Activated T-cell treated with anti-CD3 and anti-CD28 coated beads, Interleukin-2, amount 50 U/mL, for 24 hours (primary cell): Measurements from ENCODE around the gene MYO10.
A peak's percentile ranks its signal among the peaks of the same experiment; 100 is the strongest.
"Not testable (repeated sequence)": the region's sequence is repeated elsewhere in the genome, so short reads cannot be mapped to it uniquely, and the experiment has no call there.

ENCODE experiments used
- DNase-seq: peaks from one replicate; pipeline ENCODE4 v3.0.0-alpha.2; 2020
- H3K27ac Mint-ChIP-seq: 2 replicates; pipeline ENCODE4 v1.8.0; 2020; ENCODE audit warnings: mild to moderate bottlenecking, mixed read lengths
- H3K27me3 Mint-ChIP-seq: 2 replicates; pipeline ENCODE4 v1.8.0; 2020; ENCODE audit warnings: mixed read lengths
- H3K36me3 Mint-ChIP-seq: 2 replicates; pipeline ENCODE4 v1.8.0; 2020; ENCODE audit warnings: low read depth, mixed read lengths
- H3K4me1 Mint-ChIP-seq: 2 replicates; pipeline ENCODE4 v1.8.0; 2020; ENCODE audit warnings: low read depth, mixed read lengths
- H3K4me3 Mint-ChIP-seq: 2 replicates; pipeline ENCODE4 v1.8.0; 2020; ENCODE audit warnings: mild to moderate bottlenecking, moderate library complexity, mixed read lengths
- H3K9me3 Mint-ChIP-seq: 2 replicates; pipeline ENCODE4 v1.8.0; 2020; ENCODE audit warnings: mixed read lengths

Gene MYO10

GRCh38 chr5:16654647-16655334 is 281.3 kb downstream of the MYO10 start:
- H3K9me3 Mint-ChIP-seq, result no peaks in the 10 kb centered on the region
- peaks cover 18% of the 10 kb centered on the region for H3K4me1 Mint-ChIP-seq
- no peaks in the 10 kb centered on the region for H3K36me3 Mint-ChIP-seq
- no peak overlapping the region for H3K4me3 Mint-ChIP-seq
- H3K27me3 Mint-ChIP-seq, result no peaks in the 10 kb centered on the region
- peak overlapping the region; percentile 42 for H3K27ac Mint-ChIP-seq
- no peak for DNase-seq

GRCh38 chr5:16648739-16649138 is 287.3 kb downstream of the MYO10 start:
- H3K27ac Mint-ChIP-seq, H3K36me3 Mint-ChIP-seq, H3K27me3 Mint-ChIP-seq, H3K4me1 Mint-ChIP-seq, DNase-seq, H3K4me3 Mint-ChIP-seq: not testable (repeated sequence)
- peaks cover 12% of the 10 kb centered on the region for H3K9me3 Mint-ChIP-seq

GRCh38 chr5:16644301-16644889 is 291.7 kb downstream of the MYO10 start:
- Mint-ChIP-seq H3K36me3 (no peaks in the 10 kb centered on the region), H3K9me3 (peaks cover 12% of the 10 kb centered on the region), H3K4me3 (no peak overlapping the region), H3K27me3 (no peaks in the 10 kb centered on the region), H3K4me1 (peaks cover 8% of the 10 kb centered on the region), H3K27ac (peak overlapping the region; percentile 45)
- no peak for DNase-seq

GRCh38 chr5:16642867-16643266 is 293.2 kb downstream of the MYO10 start:
- Mint-ChIP-seq H3K4me1 (peaks cover 8% of the 10 kb centered on the region), H3K4me3 (no peak overlapping the region), H3K27ac (no peak overlapping the region), H3K9me3 (peaks cover 8% of the 10 kb centered on the region), H3K36me3 (no peaks in the 10 kb centered on the region), H3K27me3 (no peaks in the 10 kb centered on the region)
- DNase-seq, result no peak

- Mint-ChIP-seq H3K36me3 (no peaks in the 10 kb centered on the region), H3K4me3 (no peak overlapping the region), H3K27me3 (no peaks in the 10 kb centered on the region), H3K4me1 (peaks cover 5% of the 10 kb centered on the region), H3K9me3 (peaks cover 1% of the 10 kb centered on the region), H3K27ac (no peak overlapping the region)
- DNase-seq, result no peak
These were observed 296.9 kb downstream of the MYO10 start for GRCh38 chr5:16639206-16639605.

- Mint-ChIP-seq H3K4me1 (peaks cover 55% of the 10 kb centered on the region), H3K4me3 (no peak overlapping the region)
These were observed 307.7 kb downstream of the MYO10 start for GRCh38 chr5:16628376-16628775.

GRCh38 chr5:16626696-16627264 is 309.3 kb downstream of the MYO10 start:
- peak; percentile 41 for DNase-seq
- H3K27ac Mint-ChIP-seq, result peak overlapping the region; percentile 73

More at GRCh38 chr5:16628376-16628775, 307.7 kb downstream of the MYO10 start:
- Mint-ChIP-seq H3K27ac (no peak overlapping the region), H3K27me3 (no peaks in the 10 kb centered on the region), H3K9me3 (no peaks in the 10 kb centered on the region), H3K36me3 (no peaks in the 10 kb centered on the region)
- no peak for DNase-seq

GRCh38 chr5:16625096-16625495 is 311.0 kb downstream of the MYO10 start:
- H3K4me1 Mint-ChIP-seq, result peaks cover 46% of the 10 kb centered on the region
- H3K36me3 Mint-ChIP-seq, result no peaks in the 10 kb centered on the region
- H3K27ac Mint-ChIP-seq, result no peak overlapping the region
- H3K4me3 Mint-ChIP-seq, result no peak overlapping the region
- no peaks in the 10 kb centered on the region for H3K9me3 Mint-ChIP-seq
- no peaks in the 10 kb centered on the region for H3K27me3 Mint-ChIP-seq
- no peak for DNase-seq

More at GRCh38 chr5:16626696-16627264, 309.3 kb downstream of the MYO10 start:
- Mint-ChIP-seq H3K4me3 (peak overlapping the region; percentile 21), H3K4me1 (peaks cover 55% of the 10 kb centered on the region), H3K27me3 (no peaks in the 10 kb centered on the region), H3K36me3 (no peaks in the 10 kb centered on the region), H3K9me3 (no peaks in the 10 kb centered on the region)

- Mint-ChIP-seq H3K4me1 (peaks cover 21% of the 10 kb centered on the region), H3K9me3 (no peaks in the 10 kb centered on the region), H3K4me3 (no peak overlapping the region), H3K36me3 (peaks cover 12% of the 10 kb centered on the region), H3K27ac (no peak overlapping the region), H3K27me3 (no peaks in the 10 kb centered on the region)
- no peak for DNase-seq
These were observed 317.0 kb downstream of the MYO10 start for GRCh38 chr5:16619136-16619535.

- Mint-ChIP-seq H3K27me3 (no peaks in the 10 kb centered on the region), H3K4me3 (no peak overlapping the region), H3K9me3 (no peaks in the 10 kb centered on the region), H3K36me3 (peaks cover 15% of the 10 kb centered on the region), H3K4me1 (peaks cover 28% of the 10 kb centered on the region), H3K27ac (no peak overlapping the region)
- DNase-seq, result no peak
These were observed 317.8 kb downstream of the MYO10 start for GRCh38 chr5:16618138-16618897.

- no peak overlapping the region for H3K27ac Mint-ChIP-seq
- DNase-seq, result peak; percentile 71
- H3K36me3 Mint-ChIP-seq, result peaks cover 17% of the 10 kb centered on the region
- no peaks in the 10 kb centered on the region for H3K9me3 Mint-ChIP-seq
- no peak overlapping the region for H3K4me3 Mint-ChIP-seq
- H3K27me3 Mint-ChIP-seq, result no peaks in the 10 kb centered on the region
- peaks cover 36% of the 10 kb centered on the region for H3K4me1 Mint-ChIP-seq
These were observed 318.7 kb downstream of the MYO10 start for GRCh38 chr5:16617274-16617968.

- DNase-seq, result peak; percentile 90
- Mint-ChIP-seq H3K4me3 (no peak within 1 kb of the TSS), H3K9me3 (no peaks in the 10 kb centered on the region), H3K36me3 (peaks cover 17% of the 10 kb centered on the region), H3K4me1 (peaks cover 42% of the 10 kb centered on the region), H3K27ac (peak within 1 kb of the TSS; percentile 92), H3K27me3 (no peaks in the 10 kb centered on the region)
These were observed 319.4 kb downstream of the MYO10 start, which contains the start of gene RETREG1 for GRCh38 chr5:16616536-16617273. Gene RETREG1 (minus strand): TSS chr5:16616997. CDS start chr5:16616971, 26 bp downstream.

GRCh38 chr5:16615741-16616535 is 320.1 kb downstream of the MYO10 start:
- H3K27ac Mint-ChIP-seq, result peak overlapping the region; percentile 92
- H3K4me3 Mint-ChIP-seq, result no peak overlapping the region
- peaks cover 23% of the 10 kb centered on the region for H3K36me3 Mint-ChIP-seq

More at GRCh38 chr5:16615741-16616535, 320.1 kb downstream of the MYO10 start:
- Mint-ChIP-seq H3K27me3 (no peaks in the 10 kb centered on the region), H3K9me3 (no peaks in the 10 kb centered on the region), H3K4me1 (peaks cover 50% of the 10 kb centered on the region)
- no peak for DNase-seq
